DMS 273 treated with DMSO at 0.1 percent for 48 hours (cell line): Measurements from ENCODE around the gene TDRKH.
"Not testable (repeated sequence)": the region's sequence is repeated elsewhere in the genome, so short reads cannot be mapped to it uniquely, and the experiment has no call there.

ENCODE experiments used
- DNase-seq: peaks from one replicate; lab custom pipeline; 2025; lab: John Stamatoyannopoulos, UW

Gene TDRKH

DNA sequence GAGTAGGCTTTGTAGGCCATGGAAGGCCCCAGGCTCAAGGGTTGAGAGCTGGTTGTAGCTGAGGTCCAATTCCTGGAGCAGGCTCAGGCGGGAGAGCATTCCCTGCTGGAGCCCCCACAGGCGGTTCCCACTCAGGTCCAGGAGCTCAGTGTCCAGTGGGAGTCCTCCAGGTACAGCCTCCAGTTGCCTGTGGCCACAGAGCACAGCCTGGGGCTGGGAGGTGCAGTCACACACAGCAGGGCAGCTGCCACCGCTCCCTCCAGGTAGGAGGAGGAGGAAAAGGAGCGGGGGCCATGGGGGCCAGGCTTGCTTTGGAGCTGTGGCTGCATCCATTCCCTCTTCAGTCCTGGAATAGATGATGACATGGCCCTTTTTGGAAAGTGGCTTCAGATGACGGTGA, 12.1 kb upstream of the TDRKH start:
- no peak for DNase-seq

DNA sequence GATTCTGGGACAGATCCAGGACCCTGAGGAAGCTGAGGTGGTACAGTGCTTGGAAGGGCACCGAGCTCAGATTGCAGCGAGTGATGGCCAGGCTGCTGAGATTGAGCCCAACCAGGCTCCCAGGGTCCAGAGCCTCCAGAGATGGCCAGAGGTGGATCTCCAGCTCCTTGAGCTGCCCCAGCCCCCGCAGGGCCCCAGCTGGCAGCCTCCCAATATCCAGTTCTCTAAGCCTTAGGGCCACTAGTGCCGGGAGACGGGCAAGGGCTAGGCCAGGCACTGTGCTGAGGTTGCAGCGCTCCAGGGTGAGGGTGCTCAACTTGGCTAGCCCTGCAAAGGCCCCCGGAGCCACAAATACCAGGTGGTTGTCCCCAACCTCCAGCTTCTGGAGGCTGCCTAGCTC, 11.5 kb upstream of the TDRKH start:
- DNase-seq, result no peak

DNA sequence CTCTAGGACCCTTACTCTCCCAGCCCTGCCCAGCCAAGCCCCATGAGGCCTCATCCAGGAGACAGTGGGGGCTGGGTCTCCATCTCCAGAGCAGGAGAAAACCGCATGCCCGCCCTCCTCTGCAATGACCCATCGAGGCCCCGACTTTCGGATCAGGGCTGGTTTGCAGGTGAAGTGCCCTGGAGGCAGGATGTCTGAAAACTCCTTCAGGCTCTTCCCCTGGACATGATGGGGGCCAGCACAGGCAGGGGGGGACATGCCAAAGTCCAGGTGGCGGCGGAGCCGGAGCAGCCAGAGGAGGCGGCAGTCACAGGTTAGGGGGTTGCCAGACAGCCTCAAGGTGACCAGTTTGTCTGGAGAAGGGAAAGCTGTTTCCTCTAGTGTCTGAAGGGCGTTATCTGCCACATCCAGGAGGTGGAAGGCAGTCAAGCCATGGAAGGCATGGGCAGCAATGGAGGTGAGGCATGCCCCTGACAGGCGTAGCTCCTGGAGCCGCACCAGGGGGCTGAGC, 11.1 kb upstream of the TDRKH start:
- DNase-seq, result no peak

DNA sequence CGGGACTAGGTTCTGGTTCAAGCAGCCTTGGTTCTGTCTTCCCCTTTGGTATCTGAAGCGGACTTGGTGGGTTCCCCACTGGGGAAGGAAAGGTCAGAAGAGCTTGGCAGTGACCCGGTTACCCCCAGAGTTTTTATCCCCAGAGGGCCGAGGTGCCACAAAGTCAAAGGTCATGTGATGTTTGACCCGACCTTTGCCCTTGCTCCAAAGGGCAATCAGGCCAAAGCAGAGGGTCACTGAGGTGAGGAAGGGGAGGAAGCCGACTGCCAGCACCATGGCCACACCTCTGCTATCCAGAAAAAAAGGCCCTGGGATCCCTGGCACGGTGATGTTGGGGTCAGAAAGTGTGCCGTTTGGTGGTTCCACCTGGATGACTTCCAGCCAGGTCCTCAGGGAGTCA, 10.5 kb upstream of the TDRKH start:
- no peak for DNase-seq

DNA sequence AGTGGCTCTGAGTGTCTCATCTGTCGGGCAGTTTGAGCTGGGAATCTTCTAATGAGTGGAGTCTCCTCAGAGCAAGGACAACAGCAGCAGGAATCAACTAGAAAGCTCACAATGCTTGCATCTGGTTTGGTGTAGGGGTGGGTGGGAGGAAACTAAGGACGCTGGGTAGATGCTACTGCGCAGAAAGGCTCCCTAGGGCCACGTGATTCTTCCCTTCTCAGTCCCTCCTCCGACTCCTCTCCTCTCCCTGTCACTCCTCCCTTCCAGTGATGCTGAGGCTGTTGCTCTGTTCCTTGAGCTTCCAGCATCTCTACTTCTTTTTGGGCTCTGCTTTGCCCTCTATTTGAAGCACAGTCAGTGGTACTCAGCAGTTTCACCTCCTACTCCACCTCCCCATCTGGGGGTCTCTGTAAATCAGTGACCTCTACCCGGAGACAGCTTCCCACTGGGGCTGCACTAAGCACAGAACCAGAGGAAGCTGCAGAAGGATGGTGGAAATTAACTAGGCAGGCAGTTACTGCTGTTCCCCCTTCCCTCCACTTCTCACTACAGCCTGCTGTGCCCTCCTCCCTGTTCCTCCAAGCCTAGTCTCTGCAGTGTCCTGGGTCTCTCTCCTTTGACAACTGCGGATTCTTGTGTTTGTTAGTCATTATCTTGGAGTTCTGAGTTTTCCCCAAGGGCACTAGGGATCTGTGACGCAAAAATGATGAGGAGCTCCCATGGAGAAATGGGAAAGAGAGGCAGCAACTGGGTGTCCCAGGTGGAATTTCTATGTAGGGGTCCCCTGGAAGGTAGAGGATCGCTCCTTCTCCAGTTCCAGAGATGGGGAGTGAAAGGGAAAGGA, 9.1 kb upstream of the TDRKH start:
- DNase-seq, result no peak

DNA sequence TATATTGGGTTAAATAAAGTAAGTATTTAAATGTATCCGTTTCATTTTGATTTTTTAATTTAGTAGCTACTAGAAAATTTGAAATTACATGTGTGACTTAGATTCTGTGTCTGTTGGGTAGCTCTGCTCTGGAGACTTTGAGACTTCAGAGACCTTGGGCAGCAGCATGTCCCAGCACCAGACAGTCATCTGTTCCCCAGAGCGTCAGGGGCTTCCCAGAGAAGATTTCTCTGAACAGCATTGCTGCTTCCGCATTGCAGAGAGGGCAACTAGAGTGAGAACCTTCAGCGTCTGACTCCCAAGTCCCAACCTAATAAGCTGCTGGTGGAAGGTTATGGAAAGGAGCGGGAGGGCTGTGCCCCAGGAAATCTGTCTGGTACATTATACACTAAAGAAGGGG, 8.3 kb upstream of the TDRKH start:
- no peak for DNase-seq

DNA sequence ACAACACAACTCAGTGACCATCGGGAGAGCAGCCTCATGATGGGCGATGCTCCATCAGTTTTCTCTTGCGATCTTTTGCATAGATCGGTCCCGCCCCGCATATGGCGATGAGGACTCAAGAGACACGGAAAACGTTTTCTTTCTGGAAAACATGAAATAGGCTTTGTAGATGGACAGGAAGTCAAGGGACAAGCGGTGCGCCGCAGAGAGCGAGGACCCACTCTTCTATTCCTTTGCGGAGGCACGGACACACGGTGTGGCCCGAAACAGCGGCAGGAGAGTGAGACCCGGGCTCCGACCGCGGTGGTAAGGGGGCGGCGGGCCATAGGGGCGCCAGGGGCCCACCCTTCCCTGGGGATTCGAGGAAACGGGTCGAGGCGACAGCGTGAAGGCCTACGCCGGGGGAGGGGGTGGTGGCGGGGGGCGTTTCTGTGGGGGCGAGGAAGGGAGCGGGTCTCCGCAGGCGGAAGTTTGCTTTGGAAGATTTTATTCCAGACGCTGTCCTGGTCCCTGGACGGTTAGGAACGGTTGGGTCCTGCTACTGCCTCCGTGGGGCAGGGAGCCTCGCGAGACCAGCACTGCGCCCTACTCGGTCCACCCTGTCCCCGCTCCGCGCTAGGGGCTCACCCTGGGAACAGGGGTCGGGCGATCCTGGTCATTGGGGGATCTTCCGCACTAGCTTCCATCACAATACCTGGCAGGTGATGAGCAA, 796 bp upstream of the TDRKH start:
- DNase-seq, result no peak

DNA sequence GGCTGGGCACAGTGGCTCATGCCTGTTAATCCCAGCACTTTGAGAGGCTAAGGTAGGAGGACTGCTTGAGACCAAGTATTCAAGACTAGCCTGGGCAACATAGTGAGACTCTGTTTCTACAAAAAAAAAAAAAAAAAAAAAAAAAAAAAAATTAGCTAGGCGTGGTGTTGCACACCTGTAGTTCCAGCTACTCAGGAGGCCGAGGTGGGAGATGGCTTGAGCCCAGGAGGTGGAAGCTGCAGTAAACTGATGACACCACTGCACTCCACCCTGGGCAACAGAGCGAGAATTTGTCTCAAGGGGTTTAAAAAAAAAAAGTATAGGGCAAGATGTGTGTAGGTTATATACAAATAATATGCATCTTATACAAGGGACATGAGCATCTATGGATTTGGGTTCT, 2.6 kb downstream of the TDRKH start:
- DNase-seq, result no peak

DNA sequence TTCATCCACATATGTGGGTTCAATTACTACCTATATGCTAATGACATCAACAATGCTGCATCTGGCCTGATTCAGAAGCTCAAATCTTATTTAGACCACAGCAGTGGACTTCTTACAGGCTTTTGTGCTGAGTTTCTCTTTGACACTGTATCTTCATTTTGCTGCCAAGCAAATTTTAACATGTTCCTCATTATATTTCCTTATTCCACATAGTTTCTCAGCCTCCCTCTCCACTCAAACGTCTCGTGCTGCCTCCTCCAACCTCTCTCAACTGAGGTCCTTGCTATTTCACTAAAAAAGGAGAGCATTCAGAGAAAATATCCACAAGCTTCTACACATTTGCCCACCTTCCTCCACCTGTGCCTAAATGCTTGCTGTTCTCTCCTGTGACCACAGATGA, 6.5 kb downstream of the TDRKH start:
- DNase-seq, result no peak

DNA sequence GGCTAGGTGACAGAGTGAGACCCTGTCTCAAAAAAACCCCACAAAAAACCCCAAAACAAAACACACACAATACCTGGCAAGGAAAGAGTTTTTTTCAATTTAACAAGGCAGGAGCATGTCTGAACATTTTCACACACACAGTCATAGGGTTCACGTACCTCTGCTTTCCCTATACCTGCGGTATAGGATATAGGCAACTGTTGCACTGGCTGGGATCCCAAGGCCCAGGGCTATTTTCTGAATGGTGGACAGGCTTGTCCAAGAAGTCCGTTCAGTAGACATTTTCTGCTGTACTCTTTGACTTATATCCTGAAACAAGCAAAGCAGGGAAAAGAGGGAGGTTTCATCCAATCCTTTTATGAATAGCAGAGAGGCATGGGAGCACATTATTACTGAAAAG, 7.6 kb downstream of the TDRKH start:
- no peak for DNase-seq

DNA sequence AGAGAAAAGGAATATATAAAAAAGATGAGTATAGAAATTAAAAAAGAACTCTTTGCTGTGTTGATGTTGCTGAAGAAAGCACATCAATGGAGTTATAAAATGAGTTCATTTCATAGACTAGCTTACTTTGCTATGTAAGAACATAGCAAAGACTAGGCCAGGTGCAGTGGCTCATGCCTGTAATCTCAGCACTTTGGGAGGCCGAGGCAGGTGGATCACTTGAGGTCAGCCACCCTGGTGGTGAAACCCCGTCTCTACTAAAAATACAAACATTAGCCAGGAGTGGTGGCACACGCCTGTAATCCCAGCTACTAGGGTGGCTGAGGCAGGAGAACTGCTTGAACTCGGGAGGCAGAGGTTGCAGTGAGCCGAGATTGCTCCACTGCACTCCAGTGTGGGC, 8.3 kb downstream of the TDRKH start:
- DNase-seq, result not testable (repeated sequence)

DNA sequence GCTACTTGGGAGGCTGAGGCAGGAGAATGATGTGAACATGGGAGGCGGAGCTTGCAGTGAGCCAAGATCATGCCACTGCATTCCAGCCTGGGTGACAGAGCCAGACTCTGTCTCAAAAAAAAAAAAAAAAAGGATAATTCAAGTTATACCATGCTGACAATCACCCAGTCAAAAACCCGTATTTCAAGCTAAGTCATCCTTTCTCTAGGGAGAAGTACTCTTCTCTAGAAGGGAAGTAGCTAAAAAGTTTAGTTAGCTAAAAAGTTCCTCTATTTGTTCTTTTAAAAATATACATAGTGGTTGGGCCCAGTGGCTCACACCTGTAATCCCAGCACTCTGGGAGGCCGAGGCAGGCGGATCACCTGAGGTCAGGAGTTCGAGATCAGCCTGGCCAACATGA, 9.6 kb downstream of the TDRKH start:
- DNase-seq, result not testable (repeated sequence)

DNA sequence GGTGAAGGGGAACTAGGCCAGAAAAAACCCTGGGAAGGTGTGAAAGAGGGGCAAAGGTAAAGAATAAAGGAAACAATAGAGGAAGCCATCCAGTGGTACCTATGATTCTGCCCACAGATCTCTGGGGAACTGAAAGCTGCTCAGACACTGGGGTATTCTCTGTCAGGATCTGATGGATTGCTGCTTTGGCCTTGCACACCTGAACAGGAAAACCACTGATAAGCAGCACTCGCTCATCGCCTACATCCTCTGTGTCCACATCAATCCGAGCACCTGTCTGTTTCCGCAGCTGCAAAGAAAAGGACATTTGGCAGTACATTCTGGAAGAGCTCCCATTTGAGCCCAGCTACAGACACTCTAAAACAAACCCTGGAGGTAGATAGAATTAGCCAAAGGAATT, 10.4 kb downstream of the TDRKH start:
- no peak for DNase-seq

DNA sequence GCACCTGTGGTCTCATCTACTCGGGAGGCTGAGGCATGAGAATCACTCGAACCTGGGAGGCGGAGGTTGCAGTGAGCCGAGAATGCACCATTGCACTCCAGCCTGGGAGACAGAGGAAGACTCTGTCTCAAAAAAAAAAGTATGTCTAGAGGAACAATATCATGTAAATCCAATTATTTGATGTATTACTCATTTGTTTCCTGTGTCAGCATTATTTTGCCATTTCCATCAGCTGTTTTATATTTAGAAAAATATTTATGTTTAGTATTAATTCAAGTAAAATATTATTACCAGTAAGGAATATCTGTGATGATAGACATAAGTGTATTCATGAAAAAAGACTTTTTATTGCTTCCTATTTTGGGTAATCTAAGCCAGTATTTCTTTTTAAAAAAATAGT, 13.0 kb downstream of the TDRKH start:
- DNase-seq, result no peak

DNA sequence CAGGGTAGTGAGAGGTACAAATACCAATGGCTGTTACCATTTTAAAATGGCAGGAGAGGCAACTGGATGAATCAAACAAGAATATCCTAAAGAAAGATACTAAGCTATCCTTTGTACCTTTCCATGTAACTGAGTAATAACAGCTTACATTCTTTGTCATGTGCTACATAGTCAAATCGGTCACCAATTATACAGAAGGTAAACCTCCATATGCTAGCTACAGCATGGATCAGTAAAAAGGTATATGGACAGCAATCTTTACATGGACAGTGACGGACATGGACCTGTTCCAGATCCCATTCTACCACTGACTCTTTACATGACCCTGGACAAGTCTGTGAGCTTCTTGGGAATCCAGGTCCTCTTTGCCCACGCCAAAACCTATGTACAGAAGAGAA, 13.6 kb downstream of the TDRKH start:
- DNase-seq, result no peak

DNA sequence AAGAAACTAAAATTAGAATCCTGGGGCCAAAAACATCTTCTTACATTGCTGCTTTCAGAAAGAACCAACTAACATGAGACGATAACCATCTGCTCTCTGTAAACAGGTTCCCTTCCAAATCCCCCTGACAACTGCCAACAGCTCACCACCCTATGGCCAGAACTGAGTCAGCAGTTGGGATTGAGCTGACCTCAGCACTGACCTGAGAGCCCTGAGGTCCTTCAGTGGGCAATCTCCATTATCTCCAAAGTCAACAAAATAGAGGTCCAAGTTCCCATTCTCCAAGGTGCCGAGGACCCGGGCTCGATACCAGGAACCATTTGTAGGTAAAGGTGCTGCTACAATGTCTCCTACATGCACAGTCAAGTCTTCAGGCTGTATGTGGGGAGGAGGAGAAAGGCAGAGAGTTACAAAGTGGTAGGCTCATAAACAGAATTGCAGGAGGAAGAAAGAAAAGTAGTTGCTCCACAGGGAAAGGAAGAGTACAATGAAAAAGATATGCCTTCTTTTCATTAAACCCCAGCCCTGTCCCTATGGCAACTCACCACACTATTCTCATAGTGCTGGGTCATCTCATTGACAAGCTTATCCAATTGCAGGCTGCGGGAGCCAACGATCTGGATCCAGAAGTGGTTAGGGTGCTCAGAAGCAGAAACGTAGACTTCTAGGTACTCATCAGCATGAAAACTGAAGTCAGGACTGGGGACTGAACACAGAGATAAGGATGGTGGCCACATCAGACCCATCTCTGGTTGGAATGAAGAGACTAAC, 14.2 kb downstream of the TDRKH start:
- no peak for DNase-seq

DNA sequence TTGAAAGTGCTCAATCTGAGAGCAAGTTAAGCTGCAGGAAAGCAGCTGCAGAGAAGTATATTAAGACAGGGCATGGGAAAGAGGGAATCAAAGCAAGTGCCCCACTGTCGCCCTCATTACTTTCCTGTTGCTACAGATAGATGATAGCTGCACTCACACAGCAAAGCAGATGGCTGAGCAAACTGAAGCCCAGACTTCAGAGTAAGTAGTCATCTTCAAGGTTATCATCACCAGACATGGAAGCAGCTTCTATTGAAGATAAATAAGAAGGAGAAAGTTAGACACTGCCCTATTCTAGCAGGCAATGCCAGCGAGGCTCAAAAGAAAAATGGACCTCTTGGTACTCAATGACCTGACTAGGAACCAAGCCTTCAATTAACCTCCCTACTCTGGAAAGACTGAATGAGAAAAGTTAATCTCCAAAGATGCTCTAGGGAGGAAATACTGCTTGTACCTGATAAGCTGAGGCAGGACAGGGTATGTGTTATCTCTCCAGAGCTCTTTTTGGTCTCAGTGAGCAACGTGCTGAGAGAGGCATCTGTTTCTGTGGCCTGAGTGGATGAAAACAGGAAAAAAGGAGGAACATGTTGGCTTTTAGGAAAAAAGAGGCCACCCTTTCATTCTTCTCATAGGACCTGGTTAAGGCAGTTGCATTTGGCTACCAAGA, 15.9 kb downstream of the TDRKH start:
- DNase-seq, result no peak

DNA sequence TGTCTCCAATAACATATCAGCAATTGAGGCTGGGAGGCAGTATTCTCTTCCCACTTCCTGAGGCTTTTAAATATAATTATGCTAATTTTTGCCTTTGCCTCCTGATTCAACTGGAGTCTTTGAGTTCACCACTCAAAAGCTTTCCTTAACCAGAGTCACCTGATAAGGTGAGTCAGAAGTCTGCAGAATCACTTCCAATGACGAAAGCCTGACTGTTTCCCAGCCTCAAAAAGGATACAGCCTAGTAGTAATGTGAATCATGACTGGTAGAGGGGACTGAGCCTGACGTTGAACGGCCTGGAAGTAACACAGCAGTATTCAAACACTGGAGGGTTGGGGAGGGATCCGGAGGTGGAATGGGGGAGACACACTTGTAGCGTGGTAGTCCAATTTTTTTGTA, 16.6 kb downstream of the TDRKH start:
- no peak for DNase-seq

DNA sequence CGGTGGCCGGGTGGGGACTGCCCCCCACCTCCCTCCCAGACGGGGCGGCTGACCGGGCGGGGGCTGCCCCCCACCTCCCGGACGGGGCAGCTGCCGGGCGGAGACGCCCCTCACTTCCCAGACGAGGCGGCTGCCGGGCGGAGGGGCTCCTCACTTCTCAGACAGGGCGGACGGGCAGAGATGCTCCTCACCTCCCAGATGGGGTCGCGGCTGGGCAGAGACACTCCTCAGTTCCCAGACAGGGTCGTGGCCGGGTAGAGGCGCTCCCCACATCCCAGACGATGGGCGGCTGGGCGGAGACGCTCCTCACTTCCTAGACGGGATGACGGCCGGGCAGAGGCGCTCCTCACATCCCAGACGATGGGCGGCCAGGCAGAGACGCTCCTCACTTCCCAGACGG, 21.0 kb downstream of the TDRKH start:
- not testable (repeated sequence) for DNase-seq

DNA sequence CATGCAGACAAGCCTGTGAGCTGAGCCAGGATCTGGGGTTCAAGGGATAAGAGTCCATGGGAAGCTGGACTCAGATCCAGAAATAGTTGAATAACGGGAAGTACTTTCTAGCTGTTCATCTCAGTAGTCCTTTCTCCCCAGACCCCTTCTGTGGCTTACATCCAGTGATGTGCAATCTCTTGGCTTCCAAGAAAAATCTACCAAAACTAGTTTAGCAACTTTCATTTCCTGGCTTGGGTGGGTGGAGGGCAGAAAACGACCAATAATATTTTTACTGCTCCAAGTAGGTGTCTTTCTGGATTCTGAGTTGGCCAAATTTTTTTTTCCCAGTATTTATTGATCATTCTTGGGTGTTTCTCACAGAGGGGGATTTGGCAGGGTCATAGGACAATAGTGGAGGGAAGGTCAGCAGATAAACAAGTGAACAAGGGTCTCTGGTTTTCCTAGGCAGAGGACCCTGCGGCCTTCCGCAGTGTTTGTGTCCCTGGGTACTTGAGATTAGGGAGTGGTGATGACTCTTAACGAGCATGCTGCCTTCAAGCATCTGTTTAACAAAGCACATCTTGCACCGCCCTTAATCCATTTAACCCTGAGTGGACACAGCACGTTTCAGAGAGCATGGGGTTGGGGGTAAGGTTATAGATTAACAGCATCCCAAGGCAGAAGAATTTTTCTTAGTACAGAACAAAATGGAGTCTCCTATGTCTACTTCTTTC, 21.8 kb downstream of the TDRKH start:
- DNase-seq, result not testable (repeated sequence)

DNA sequence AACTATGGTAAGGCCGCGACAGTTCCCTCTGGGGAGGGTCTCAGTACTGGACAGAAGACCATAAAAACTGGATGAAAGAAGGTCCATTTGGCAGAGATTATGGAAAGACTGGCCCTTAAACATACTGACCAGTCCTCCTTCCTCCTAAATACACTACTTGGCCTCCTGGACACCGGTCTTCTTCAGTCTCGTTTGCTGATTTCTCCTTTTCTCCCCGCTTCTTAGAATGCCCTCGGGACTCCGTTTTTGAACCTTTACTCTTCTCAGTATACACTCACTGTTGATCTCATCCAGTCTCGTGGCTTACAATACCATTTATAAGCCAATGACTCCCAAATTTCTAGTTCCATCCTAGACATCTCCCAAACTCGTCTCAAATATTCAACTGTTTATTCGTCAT, 26.3 kb downstream of the TDRKH start:
- DNase-seq, result no peak
